NCI-H1436 (cell line): ENCODE measurements around the gene NFIL3.
A peak's percentile ranks its signal among the peaks of the same experiment; 100 is the strongest.
"Not testable (repeated sequence)": the region's sequence is repeated elsewhere in the genome, so short reads cannot be mapped to it uniquely, and the experiment has no call there.

Experiments used
- DNase-seq: peaks from one replicate; lab custom pipeline; 2025; lab: John Stamatoyannopoulos, UW

The NFIL3 gene, protein sequence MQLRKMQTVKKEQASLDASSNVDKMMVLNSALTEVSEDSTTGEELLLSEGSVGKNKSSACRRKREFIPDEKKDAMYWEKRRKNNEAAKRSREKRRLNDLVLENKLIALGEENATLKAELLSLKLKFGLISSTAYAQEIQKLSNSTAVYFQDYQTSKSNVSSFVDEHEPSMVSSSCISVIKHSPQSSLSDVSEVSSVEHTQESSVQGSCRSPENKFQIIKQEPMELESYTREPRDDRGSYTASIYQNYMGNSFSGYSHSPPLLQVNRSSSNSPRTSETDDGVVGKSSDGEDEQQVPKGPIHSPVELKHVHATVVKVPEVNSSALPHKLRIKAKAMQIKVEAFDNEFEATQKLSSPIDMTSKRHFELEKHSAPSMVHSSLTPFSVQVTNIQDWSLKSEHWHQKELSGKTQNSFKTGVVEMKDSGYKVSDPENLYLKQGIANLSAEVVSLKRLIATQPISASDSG

DNA sequence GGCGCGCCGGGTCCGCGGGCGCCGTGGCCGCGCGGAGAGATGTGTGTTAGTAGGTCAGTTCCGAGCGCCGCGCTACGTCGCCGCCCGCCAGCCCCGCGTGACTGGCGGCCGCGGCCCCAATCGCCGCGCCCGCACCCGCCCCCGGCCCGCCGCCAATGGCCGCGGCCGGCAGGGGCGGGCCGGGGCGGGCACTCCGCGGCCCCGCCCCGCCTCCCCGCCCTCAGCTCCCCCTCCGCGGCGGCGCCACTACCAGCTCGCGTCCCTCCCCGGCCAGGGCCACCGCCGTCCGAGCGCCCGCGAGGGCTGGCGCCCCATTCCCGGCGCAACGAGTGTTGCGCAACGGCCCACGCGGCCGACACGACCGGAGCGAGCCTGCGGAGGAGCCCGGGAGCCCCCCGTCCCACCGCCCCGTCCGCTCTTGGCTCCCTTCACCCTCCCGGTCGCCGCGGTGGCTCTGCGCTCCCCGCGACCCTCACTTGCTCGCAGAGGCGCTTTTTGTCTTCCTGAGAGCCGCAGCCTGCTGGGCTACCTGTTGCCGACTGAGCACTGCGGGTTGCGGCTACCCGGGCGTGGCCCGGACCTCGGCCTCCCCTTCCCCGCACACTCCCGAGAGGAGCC is at the start of gene NFIL3:
NFIL3 (minus strand) TSS at position 48 of the 618 bp plus-strand sequence. CDS start 13,098 bp downstream, outside the sequence.
- peak; percentile 64 for DNase-seq

DNA sequence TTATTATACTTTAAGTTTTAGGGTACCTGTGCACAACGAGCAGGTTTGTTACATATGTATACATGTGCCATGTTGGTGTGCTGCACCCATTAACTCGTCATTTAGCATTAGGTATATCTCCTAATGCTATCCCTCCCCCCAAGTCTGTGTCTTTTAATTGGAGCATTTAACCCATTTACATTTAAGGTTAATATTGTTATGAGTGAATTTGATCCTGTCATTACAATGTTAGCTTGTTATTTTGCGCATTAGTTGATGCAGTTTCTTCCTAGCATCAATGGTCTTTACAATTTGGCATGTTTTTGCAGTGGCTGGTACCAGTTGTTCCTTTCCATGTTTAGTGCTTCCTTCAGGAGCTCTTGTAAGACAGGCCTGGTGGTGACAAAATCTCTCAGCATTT is 47.9 kb upstream of the NFIL3 start:
- DNase-seq = not testable (repeated sequence)

DNA sequence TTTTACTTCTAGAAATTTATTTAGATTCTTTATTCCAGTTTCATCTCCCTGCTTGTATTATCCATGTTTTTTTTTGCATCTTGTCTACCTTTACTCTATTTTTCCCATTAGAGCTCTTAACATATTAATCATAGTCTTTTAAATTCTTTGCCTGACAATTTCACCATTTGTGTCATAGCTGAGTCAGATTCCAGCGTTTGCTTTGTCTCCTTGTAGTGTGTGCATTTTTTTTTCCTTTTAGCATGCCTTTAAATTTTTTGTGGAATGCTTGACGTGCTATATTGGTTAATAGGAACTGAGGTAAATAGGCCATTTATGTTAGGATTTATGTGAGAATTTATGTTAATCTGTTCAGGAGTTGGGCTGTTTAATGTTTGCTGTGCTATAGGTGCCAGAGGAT is 41.8 kb upstream of the NFIL3 start:
- no peak for DNase-seq

DNA sequence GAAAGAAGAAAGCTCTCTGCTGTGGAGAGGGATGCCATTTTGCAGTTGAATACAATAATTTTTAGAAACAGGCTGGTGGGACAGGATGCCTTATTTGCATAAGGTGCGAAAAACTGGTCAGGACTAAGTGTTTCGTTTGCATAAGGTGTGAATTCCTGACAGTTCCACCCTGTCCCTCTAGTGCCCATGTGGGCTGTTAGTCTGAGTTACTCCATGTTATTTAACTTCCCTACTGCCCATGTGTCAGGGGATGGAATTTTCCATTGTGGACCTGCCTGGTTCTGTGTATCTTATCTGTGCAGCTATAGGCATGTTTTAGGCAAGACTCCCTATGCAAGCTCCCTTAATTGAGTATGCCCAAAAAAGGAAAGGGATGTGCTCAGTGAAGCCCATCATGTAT is 35.3 kb upstream of the NFIL3 start:
- DNase-seq = no peak

DNA sequence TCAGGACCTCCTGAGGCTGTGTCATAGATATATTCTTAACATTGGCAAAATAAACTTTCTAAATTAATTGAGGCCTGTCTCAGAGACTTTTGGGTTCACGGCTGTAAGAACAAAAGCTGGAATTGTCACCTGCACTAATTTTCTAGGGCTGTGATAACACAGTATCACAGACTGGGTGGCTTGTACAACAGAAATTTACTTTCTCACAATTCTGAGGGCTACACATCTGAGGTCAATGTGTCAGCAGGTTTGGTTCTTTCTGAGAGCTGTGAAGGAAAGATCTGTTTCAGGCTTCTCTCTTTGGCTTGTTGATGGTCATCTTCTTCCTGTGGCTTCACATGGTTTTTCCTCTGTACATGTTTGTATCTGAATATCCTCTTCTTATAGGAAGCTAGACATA is 29.2 kb upstream of the NFIL3 start:
- no peak for DNase-seq

DNA sequence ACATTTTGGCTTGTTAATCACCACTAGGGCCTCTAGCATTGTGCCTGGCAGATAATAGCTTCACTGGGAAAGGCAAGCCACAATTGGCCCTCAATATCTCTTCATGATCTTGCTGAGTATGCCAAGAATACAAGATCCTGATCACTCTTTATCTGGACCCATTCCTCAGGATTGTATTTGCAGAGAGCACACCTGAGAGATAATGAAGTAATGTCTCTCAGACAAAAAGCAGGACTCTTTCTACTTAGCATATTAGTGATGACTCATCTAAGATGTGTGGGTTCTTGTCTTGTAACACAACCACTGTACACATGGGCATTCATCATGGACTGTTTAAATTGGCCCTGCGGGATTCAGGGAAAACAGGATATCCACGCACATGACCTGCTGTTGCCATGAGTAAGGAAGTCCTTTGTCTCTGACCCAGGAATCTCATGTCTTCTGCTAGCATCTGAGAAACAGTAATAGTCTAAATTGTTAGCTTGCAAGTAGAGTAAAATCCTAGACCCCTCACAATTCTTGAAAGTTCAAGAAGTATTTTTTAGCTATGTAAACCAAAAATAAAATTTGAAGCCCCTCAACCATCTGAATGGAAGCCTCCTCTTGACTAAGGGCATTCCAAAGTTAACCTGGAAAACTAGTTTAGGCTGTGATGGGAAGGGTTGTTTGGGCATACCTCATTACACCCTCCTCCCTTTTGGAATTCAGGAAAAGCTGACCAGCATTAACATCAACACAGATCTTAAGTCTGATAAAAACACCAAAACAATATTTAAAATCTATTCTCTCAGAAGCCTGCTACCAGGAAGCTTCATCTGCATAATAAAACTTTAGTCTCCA is 28.0 kb upstream of the NFIL3 start:
- no peak for DNase-seq

DNA sequence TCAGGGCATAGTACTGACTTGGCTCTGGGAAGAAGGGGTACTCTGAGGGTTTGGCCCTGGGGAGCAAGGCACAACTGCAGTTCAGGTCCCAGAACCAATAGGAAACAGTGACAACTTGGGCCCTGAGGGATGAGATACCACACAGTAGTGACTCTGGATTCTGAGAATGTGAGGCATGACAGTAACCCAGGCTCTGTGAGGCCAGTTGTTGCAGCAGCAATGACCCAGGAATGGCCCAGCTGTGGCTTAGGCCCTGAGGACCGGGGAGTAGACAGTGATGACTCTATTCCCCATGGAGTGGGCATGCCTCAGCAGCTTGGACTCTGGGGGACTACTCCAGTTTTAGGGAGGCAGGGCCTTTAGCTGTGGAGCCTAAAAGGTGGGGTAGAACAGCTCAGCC is 21.5 kb upstream of the NFIL3 start:
- DNase-seq = no peak

DNA sequence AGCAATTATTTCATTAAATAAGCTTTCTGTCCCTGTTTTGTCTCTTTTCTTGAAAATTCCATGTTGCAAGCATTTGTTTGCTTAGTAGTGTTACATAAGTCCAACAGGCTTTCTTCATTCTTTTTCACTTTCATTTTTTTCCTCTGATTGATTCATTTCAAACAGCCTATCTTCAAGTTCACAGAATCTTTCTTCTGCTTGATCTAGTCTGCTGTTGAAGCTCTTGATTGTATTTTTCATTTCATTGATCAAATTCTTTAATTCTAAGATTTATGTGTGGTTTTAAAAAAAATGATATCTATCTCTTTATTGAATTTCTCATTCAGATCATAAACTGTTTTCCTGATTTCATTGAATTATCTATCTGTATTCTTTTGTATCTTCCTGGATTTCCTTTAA is 20.4 kb upstream of the NFIL3 start:
- no peak for DNase-seq

DNA sequence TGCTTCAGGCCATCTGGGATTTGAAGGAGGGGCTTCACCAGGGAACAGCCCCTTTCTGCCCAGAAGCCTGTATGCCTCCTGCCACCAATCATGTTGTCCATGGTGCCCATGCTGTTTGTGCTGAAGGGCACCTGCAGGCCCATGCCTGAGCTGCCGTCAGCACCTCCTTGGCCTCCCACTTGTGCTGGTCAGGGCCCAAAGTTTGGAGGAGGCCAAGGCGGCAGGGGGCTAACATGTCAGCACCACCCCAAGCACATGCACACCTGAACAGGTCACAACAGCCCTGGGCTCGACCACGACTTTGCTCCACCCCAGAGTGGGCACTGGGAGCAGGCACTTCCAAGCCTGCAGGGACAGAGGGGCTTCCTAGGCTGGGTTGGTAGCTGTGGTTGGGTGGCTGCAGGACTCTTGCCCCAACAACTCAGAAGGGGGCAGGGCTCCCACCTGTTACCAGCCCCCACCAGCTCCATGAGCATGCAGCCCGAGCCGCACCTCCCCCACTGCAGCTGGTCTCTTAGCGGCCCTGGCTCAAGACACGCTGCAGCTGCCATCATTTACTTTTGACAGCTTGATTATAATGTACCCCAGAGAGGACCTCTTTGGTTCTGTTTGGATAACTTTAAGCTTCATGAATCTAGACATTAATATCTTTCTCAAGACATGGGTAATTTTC is 19.8 kb upstream of the NFIL3 start:
- no peak for DNase-seq

DNA sequence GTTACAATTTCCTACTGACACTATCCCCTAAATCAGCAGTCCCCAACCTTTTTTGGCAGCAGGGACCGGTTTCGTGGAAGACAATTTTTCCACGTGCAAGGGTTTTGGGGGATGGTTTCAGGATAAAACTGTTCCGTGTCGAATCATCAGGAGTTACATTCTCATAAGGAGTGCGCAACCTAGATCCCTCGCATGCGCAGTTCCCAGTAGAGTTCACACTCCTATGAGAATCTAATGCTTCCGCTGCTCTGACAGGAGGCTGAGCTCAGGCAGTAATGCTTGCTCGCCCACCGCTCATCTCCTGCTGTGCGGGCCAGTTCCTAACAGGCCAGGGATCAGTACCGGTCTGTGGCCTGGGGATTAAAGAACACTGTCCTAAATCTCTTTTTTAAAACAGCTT is 13.2 kb upstream of the NFIL3 start:
- no peak for DNase-seq

DNA sequence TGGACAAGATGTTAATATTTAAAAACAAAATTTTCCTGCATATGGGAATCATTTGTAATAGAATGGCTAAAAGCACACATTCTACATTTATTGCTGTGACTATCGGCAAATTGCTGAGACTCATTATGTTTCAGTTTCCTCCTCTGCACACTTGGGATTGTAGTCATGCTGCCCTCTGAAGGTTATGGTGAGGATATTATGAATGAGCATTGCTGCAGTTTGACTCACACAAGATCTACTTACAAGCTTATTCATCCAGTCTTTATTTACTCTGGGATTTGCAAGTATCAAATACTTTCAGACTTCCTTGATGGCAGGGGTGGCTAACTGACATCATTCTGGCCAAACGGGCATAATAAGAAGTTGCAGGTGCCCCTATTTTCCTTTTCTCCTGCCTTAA is 9.5 kb upstream of the NFIL3 start:
- peak; percentile 18 for DNase-seq

DNA sequence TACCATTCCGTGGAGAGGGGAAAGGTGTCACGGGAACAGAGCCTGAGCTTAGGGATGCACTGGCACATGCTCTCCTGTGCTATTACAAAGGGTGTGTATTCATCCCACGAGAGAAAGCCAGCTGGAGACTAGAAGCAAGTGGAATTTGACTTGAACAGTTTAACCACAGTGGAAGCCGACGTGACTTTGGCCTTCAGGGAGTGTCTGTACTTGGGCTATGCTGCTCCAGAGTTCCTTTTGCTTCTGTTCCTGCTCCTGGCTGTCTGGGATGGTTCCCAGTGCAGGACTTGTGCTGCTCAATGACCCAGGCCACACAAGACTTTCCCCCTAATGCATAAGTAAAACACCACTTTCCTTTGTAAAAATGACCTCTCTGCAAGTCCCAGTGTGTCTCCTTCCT is 7.9 kb upstream of the NFIL3 start:
- no peak for DNase-seq

DNA sequence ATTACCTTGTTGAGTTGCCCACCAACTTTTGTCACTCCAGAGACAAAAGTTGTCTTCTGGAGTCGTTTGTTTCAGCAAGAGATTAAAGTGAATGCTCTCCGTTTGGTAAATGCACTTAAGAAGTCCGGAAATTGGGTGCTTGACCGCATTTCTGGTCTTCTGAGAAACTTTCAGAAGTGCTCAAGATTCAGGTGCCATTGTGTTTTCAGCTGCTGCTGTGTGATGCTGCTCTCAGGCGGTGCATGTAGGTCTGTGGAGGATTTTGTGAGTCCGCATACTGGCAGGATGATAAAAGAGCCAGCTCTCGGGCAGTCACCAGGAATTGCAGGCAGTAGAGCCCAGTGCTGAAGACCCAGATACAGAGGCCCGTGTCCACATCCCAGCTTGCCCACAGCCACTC is 5.9 kb upstream of the NFIL3 start:
- DNase-seq = no peak

DNA sequence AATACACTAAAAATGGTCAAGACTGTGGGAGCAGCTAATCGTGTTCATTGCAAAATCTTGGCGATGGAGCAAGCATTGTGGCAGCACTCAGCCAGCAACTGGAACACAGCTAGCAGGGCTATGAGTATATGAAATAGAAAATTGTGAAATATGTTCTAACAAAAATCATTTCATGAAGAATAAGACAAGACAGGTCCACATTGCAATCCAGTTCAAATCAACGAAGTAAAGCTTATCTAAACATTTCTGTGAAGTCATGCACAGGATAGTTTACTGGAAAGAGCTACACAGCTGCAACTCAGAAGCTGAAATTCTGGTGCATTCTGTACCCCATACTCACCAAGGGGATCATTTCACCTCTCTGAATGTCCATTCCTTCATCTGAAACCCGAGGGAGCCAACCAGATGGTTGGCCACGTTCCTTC is 5.3 kb upstream of the NFIL3 start:
- no peak for DNase-seq

DNA sequence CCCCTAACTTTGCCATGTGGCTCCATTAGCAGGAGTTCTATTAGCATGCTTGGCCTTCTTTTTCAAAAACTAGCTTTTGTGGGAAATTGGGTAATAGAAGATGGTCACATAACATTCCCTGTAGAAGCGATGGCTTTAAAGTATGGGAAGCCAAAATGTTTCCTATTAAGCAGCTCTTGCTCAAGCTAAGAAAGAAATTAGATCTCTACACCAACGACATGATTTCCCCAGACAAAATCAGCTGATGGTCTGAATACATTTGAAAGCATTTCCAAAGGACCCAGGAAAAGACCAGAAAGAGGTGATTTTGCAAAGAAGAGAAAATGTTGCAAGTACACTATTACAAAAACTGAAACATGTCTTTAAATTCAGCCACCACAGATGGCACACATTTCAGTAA is 4.8 kb upstream of the NFIL3 start:
- no peak for DNase-seq

DNA sequence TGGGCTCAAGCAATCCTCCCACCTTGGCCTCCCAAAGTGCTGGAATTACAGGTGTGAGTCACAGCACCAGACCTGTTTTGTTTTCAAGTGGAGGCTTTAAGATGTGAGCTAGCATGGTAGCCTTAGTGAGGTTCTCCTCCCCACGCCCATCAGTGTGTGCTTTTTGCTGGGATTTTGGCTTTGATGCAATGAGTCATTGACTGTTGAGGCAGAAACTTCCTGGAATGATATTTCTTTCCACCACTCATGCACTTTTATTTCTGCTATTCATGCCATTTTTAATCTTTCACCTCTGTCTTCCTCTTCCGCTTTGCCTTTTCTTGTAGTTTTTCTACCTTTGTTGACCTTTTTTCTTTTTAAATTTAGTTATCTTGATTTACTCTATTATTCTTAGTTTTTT is 4.2 kb upstream of the NFIL3 start:
- no peak for DNase-seq

DNA sequence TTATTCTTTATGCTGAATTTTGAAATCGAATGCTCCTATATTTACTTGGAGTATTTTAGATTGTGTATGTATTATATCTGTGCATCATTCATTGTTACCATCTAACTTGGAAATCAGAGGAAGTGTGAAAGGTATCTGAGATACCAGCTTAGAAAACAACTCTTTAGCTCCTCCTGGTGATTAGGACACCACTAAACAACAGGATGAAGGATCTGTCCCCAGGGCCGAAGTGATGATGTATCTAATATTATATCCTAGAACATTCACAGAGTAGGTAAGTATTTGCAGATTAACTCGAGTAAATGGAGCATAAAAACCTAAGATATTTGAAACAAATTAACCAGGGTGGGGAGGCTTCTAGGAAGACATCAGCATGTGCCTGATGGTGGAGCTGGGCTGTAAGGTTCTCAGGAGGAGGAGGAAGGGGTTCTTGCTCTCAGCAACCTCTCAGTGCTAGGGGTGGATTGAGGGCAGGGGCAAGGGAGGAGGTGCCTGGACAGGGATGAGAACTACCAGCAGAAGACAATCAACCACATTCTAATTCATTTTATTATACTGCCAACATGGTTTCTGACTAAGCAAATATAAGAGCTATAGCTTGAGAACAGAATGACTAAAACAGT is 2.6 kb upstream of the NFIL3 start:
- peak; percentile 35 for DNase-seq

DNA sequence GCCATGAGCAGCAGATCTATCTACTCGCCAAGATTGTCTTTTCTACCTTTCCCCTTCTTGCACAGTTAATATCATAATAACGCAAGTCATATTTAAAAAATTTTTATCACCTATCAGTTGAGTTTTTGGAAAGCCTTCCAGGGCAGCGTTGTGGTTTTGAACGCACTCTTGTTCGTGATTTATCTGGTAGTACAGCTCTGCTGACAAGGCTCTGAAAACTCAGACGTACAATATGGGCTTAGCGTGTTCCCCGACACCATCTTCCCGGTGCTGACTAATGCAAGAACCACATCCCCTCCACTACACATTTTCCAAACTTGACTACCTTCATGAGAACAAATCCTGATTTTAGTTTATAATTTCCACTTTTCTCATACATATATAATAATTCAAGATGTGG is 1.6 kb upstream of the NFIL3 start:
- DNase-seq = no peak

DNA sequence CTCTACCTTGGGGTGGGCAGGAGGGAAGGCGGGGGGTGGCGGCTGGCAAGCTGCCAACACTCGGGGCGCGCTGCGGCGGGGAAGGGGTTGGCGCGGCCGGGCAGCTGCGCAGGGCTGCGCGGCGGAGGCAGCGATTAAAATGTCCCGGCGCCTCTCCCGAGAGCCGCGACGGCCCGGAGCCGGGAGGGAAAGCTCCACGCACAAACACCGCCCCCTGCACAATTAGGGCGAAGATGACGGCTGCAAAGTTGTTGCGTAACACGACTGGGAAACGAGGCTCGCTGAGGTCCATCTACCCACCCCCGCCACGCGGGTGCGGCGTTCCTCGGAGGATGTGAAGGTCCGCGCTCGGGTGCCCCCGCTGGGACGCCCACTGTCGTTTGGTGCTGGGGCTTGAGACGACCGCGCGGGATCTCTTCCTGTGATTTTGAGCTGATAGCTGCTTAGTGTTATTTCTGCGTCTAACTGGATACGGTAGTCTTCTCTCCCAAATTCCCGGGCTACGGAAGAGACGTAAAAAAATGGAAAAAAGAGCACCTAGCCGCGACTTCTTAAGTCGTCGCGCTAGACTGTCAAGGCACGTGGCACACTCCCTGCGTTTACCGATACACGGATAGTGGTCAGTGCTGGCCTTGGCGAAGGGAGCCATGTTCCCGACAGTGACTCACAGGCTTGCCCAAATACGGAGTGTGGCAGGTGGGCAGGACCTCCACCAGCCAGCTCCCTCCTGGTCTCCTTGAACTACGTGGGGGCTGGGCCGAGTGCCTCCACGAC is 958 bp upstream of the NFIL3 start:
- peak; percentile 41 for DNase-seq

DNA sequence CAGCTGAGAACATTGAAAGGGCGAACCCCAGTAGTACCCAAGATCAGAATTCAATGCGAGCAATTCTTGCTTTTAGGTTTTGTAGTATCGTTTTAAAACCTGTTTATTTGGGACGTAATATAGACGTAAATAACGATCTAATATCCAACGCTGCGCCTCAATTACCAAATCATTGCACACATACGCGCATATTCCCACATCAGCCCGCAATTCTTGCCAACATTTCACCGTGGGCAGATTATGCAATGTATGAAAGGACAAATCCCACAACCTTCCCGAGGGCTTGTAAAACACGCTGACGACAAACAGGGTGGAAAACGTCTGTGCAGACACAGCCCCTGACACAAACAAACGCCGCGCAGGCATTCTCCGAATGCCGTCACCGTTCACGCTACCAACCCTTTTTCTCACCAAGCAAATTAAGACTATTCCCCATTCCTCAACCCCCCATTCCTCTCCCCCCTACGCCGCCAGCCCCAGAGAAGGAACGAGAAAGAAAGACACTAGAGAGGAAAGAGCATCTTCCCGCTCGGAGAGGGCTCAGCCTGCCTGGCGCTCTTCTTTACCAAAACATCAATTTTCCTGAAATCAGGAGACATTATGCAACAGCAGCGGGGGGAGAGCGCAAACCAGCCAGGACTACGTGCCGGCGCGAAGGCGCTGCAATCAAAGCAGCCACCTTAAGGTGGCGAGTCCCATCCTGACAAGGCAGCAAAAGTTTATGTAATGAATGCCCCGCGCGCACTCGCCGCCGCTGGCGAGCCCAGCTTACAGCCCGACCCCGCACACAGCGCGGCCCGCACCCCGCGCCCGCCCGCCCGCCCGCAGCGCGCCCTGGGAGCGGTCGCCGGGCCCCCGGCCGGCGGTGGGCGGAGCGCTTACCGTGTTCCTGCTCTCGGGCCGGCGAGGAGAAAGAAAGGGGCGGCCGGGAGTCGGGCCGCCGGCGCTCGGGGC is 597 bp downstream of the NFIL3 start:
- peak; percentile 52 for DNase-seq
